Measurements from ENCODE around the gene E2F4. TPM values are rescaled to one million over a fixed set of nuclear protein-coding genes. Genes with fewer than 3 reads are reported as not detected.

Gene E2F4
- total and polyA plus RNA-seq, 2 of the 8 experiments (the other 6 are each of a cell fraction or from before 2014, with no cell fraction given): 79.9 to 157 TPM

DNA sequence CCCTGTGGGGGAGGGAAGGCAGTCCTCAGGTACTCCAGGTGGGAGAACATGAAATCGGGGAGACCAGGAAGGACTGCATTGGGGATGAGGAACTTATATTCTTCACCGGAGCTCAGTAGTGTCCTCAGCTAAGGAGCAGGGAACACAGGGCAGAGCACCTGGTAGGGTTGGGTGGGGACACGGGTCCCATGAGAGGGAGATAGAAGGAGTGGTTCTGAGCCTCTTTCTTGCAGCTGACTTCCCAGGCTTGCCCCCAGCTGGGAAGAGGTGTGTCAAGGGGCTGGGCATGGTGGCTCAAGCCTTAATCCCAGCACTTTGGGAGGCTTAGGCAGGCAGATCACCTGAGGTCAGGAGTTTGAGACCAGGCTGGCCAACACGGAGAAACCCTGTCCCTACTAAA, 53.2 kb downstream of the E2F4 start:
- H3K36me3 ChIP-seq (ENCODE audit: control insufficient read depth in 2 of 4, insufficient read depth in 4 of 4, low read length in 3 of 4): no peaks in the 10 kb centered on the region
- H3K23ac ChIP-seq (ENCODE audit: insufficient read length): no peak overlapping the region
- H3K4me2 ChIP-seq (ENCODE audit: insufficient read depth in 1 of 2, low read depth in 2 of 2, low read length in 2 of 2): peak overlapping the region; percentile 92 to 95
- peak overlapping the region; percentile 33; the same call in 1 of the 2 replicates for H2AK5ac ChIP-seq (ENCODE audit: low read depth, low read length)
- no peaks in the 10 kb centered on the region for H3K9me3 ChIP-seq (ENCODE audit: insufficient read depth in 2 of 2, low read depth in 1 of 2, low read length in 1 of 2)
- no peak for DNase-seq (ENCODE audit: low read depth in 1 of 2, low spot score in 2 of 2)
- H3K56ac ChIP-seq (replicated peaks; ENCODE audit: insufficient read length, low read depth, low read length): no peak overlapping the region
- 86% methylated on average over 4 of the region's 4 CpGs; no CpG with 5 or more reads in 1 of the 2 experiments for WGBS, 2 experiments (ENCODE audit: extremely low coverage in 1 of 2, insufficient coverage in 1 of 2, insufficient read length in 1 of 2, insufficient replicate concordance in 2 of 2, low coverage in 1 of 2, low lambda C conversion rate in 2 of 2, missing lambda C conversion rate in 1 of 2)
- peak overlapping the region; percentile 22; the same call in 1 of the 2 replicates for H2BK12ac ChIP-seq (ENCODE audit: low read depth, low read length)
- H3K9ac ChIP-seq (replicated peaks in 1 of 4; ENCODE audit: extremely low read depth in 1 of 4, low read depth in 3 of 4, low read length in 3 of 4): no peak overlapping the region
- CTCF ChIA-PET (ENCODE audit: partially characterized antibody): interaction anchor here (1.0 to 1.9 kb wide), 11 partner anchors 14 to 62 kb away, joined by 3 to 9 read pairs (median 5); partner anchors contain the start of gene ELMO3
- H3K27me3 ChIP-seq (replicated peaks in 1 of 4; ENCODE audit: control insufficient read depth in 3 of 4, extremely low read depth in 1 of 4, insufficient read depth in 3 of 4, low read length in 3 of 4): peaks cover 0 to 18% (median 13%) of the 10 kb centered on the region in 4 experiments; a peak in 5 of 7 replicates
- H3K27ac ChIP-seq (ENCODE audit: low read depth, low read length): no peak overlapping the region
- no peak overlapping the region for H3K14ac ChIP-seq (ENCODE audit: insufficient read length)
- peaks cover 12% of the 10 kb centered on the region; the same call in 1 of the 2 replicates for H3K23me2 ChIP-seq (ENCODE audit: low read depth, low read length)
- H2BK120ac ChIP-seq (replicated peaks; ENCODE audit: low read depth, low read length): peak overlapping the region; percentile 2
- H3K79me1 ChIP-seq (ENCODE audit: low read depth, low read length): peaks cover 16% of the 10 kb centered on the region
- no peak overlapping the region for H4K8ac ChIP-seq (ENCODE audit: extremely low read depth, insufficient read depth, low read length)
- no peak overlapping the region for H3K18ac ChIP-seq (ENCODE audit: extremely low read depth, low read length)
- H4K5ac ChIP-seq (ENCODE audit: insufficient read length, low read depth, low read length): no peak overlapping the region
- POLR2A ChIA-PET (ENCODE audit: partially characterized antibody): interaction anchor here (0.8 to 6.8 kb wide), 3 partner anchors 10 to 55 kb away, joined by 3 to 111 read pairs (median 11); partner anchors contain the start of genes EXOC3L1 and TMEM208
- peak overlapping the region; percentile 2 for H2BK15ac ChIP-seq (ENCODE audit: low read length)
- H3K79me2 ChIP-seq (ENCODE audit: control insufficient read depth in 1 of 2, insufficient read depth in 2 of 2, low read length in 2 of 2): peaks cover 0 to 21% of the 10 kb centered on the region in 2 experiments; a peak in 2 of 4 replicates
- peaks cover 16 to 37% (median 17%) of the 10 kb centered on the region in 4 experiments for H3K4me1 ChIP-seq (replicated peaks in 1 of 4; ENCODE audit: control insufficient read depth in 3 of 4, insufficient read depth in 4 of 4, low read length in 3 of 4)
- peak overlapping the region in 2 of 4 experiments; percentile 70 to 71; a peak in 2 of 8 replicates for H3K4me3 ChIP-seq (ENCODE audit: extremely low read depth in 1 of 4, insufficient read depth in 2 of 4, low read depth in 3 of 4, low read length in 4 of 4)
- no peak overlapping the region for H4K91ac ChIP-seq (replicated peaks; ENCODE audit: insufficient read length, low read length)
- no peak overlapping the region; the same call in 1 of the 2 replicates for H2BK5ac ChIP-seq (ENCODE audit: low read depth, low read length)
- no peak for FAIRE-seq
- H2AFZ ChIP-seq (ENCODE audit: low read length): no peak overlapping the region
- no peak overlapping the region for H2BK20ac ChIP-seq (ENCODE audit: low read length)
- H4K20me1 ChIP-seq (replicated peaks in 1 of 2; ENCODE audit: control insufficient read depth in 1 of 2, insufficient read depth in 2 of 2, low read length in 2 of 2): no peaks in the 10 kb centered on the region
- H3K4ac ChIP-seq (replicated peaks; ENCODE audit: insufficient read length, low read depth, low read length): peak overlapping the region; percentile 25
- TF ChIP-seq CEBPB (IDR thresholded peaks at IDR 0.05; ENCODE audit: low read depth, low read length) (no peak), JUN (IDR thresholded peaks at IDR 0.05; ENCODE audit: low read depth, low read length) (no peak), POLR2A (IDR thresholded peaks at IDR 0.05; ENCODE audit: control extremely low read depth in 1 of 2, low read depth in 2 of 2, low read length in 2 of 2) (no peak), SIN3A (conservative IDR thresholded peaks at IDR 0.05 in 1 of 2, IDR thresholded peaks at IDR 0.05 in 1 of 2; ENCODE audit: low read depth in 1 of 2, low read length in 2 of 2) (no peak), PHF8 (conservative IDR thresholded peaks at IDR 0.05; ENCODE audit: low read depth, low read length) (no peak), ZNF274 (IDR thresholded peaks at IDR 0.05; ENCODE audit: borderline replicate concordance, extremely low read depth, low read length) (no peak), POLR2AphosphoS5 (IDR thresholded peaks at IDR 0.05; ENCODE audit: low read depth, low read length) (no peak), ASH2L (IDR thresholded peaks at IDR 0.05; ENCODE audit: low read length) (no peak), HDAC6 (IDR thresholded peaks at IDR 0.05; ENCODE audit: low read depth, low read length) (no peak), SAP30 (IDR thresholded peaks at IDR 0.05; ENCODE audit: insufficient read depth, insufficient replicate concordance, low read length) (no peak), SIX5 (IDR thresholded peaks at IDR 0.05; ENCODE audit: low read depth, low read length) (no peak), EGR1 (IDR thresholded peaks at IDR 0.05; ENCODE audit: borderline replicate concordance, low read depth, low read length) (no peak), SIRT6 (IDR thresholded peaks at IDR 0.05; ENCODE audit: low read length) (no peak), TCF12 (IDR thresholded peaks at IDR 0.05; ENCODE audit: low read depth, low read length) (no peak), CBX8 (IDR thresholded peaks at IDR 0.05; ENCODE audit: borderline replicate concordance, low read depth, low read length) (no peak)
